GM23338 (cell line): ENCODE measurements around the gene CECR2. TPM values are rescaled to one million over a fixed set of nuclear protein-coding genes. Genes with fewer than 3 reads are reported as not detected.
"Not testable (repeated sequence)": the region's sequence is repeated elsewhere in the genome, so short reads cannot be mapped to it uniquely, and the experiment has no call there.

Experiments
- ATAC-seq: fragments of 200-7000 bp; cut with Tn5 transposase; 3 replicates; pipeline ENCODE4 v1.9.1; 2020
- DNase-seq: peaks from one replicate; pipeline ENCODE4 v3.0.0-alpha.2; 2015; ENCODE audit warnings: low spot score
- H2AFZ ChIP-seq: fragments of 200-600 bp; sonication (generic); 2 replicates; pipeline ENCODE4 v1.8.0; 2016; ENCODE audit warnings: antibody characterized with exemption, mild to moderate bottlenecking, moderate library complexity
- H3F3A ChIP-seq: fragments of 200-600 bp; sonication (generic); replicated peaks from 2 replicates; pipeline ENCODE4 v1.8.0; 2017; ENCODE audit warnings: antibody characterized with exemption, mixed run types, low read depth
- H3K27ac ChIP-seq: fragments of 200-600 bp; sonication (generic); 2 replicates; pipeline ENCODE4 v1.6.1; 2016; ENCODE audit warnings: low read depth
- H3K27me3 ChIP-seq: fragments of 200-600 bp; sonication (generic); 2 replicates; pipeline ENCODE4 v1.8.0; 2016; ENCODE audit warnings: mild to moderate bottlenecking, mixed run types, moderate library complexity; ENCODE audit not compliant: insufficient read depth
- H3K36me3 ChIP-seq: fragments of 200-600 bp; sonication (generic); 2 replicates; pipeline ENCODE4 v1.8.0; 2016; ENCODE audit warnings: mild to moderate bottlenecking; ENCODE audit not compliant: insufficient read depth
- H3K4me1 ChIP-seq: fragments of 200-600 bp; sonication (generic); 2 replicates; pipeline ENCODE4 v1.8.0; 2016; ENCODE audit warnings: mild to moderate bottlenecking, moderate library complexity; ENCODE audit not compliant: insufficient read depth
- H3K4me2 ChIP-seq: fragments of 200-600 bp; sonication (generic); 2 replicates; pipeline ENCODE4 v1.7.1; 2017; ENCODE audit warnings: mixed run types
- H3K4me3 ChIP-seq: fragments of 200-600 bp; sonication (generic); 2 replicates; pipeline ENCODE4 v1.6.1; 2016; ENCODE audit warnings: mixed run types
- H3K79me2 ChIP-seq: fragments of 200-600 bp; sonication (generic); replicated peaks from 2 replicates; pipeline ENCODE4 v1.8.0; 2017; ENCODE audit warnings: mild to moderate bottlenecking; ENCODE audit not compliant: insufficient read depth
- H3K9me2 ChIP-seq: fragments of 200-600 bp; sonication (generic); 2 replicates; pipeline ENCODE4 v1.8.0; 2017; ENCODE audit not compliant: insufficient read depth
- H4K20me1 ChIP-seq: fragments of 200-600 bp; sonication (generic); replicated peaks from 2 replicates; pipeline ENCODE4 v1.8.0; 2017; ENCODE audit warnings: mild to moderate bottlenecking; ENCODE audit not compliant: insufficient read depth
- H3K27ac Mint-ChIP-seq: 2 replicates; pipeline ENCODE4 v1.8.0; 2020; ENCODE audit warnings: inconsistent platforms, mild to moderate bottlenecking, moderate library complexity, mixed read lengths
- H3K27me3 Mint-ChIP-seq: 3 replicates; pipeline ENCODE4 v1.8.0; 2022; ENCODE audit warnings: low read depth, mild to moderate bottlenecking, moderate library complexity, mixed read lengths, inconsistent platforms; ENCODE audit not compliant: insufficient read depth, poor library complexity
- H3K36me3 Mint-ChIP-seq: 3 replicates; pipeline ENCODE4 v1.8.0; 2021; ENCODE audit warnings: low read depth, mild to moderate bottlenecking, inconsistent platforms, moderate library complexity, mixed read lengths
- H3K4me1 Mint-ChIP-seq: 3 replicates; pipeline ENCODE4 v1.8.0; 2020; ENCODE audit warnings: mild to moderate bottlenecking, inconsistent platforms, mixed read lengths
- H3K4me3 Mint-ChIP-seq: 3 replicates; pipeline ENCODE4 v1.8.0; 2021; ENCODE audit warnings: moderate library complexity, mild to moderate bottlenecking, inconsistent platforms, mixed read lengths
- H3K9me3 Mint-ChIP-seq: 3 replicates; pipeline ENCODE4 v1.8.0; 2020; ENCODE audit warnings: moderate library complexity, mild to moderate bottlenecking, inconsistent platforms, mixed read lengths
- CREB1 ChIP-seq: fragments of 250-450 bp; sonication (Bioruptor Pico); IDR thresholded peaks from 2 replicates; pipeline ENCODE4 v1.5.0; 2020; ENCODE audit warnings: low read depth, mild to moderate bottlenecking, moderate library complexity
- CTCF ChIP-seq, 2 experiments: fragments of 200-600 bp in 1 of 2; sonication (generic) in 1 of 2; conservative IDR thresholded peaks; 2 replicates each; pipeline versions ENCODE4 v1.5.1 to v1.6.1; 2016 to 2017; ENCODE audit warnings: antibody characterized with exemption in 2 of 2, low read depth in 2 of 2, mild to moderate bottlenecking in 2 of 2, moderate library complexity in 1 of 2
- EZH2 ChIP-seq: fragments of 200-600 bp; sonication (generic); IDR thresholded peaks from one replicate; pipeline ENCODE4 v1.8.0; 2017; ENCODE audit warnings: antibody characterized with exemption, mild to moderate bottlenecking, low read depth; ENCODE audit not compliant: unreplicated experiment
- JUNB ChIP-seq: IDR thresholded peaks from one replicate; pipeline ENCODE4 v1.6.1; 2016; ENCODE audit warnings: antibody characterized with exemption; ENCODE audit not compliant: unreplicated experiment
- NANOG ChIP-seq: IDR thresholded peaks from 2 replicates; pipeline ENCODE4 v1.6.1; 2016; ENCODE audit warnings: antibody characterized with exemption, borderline replicate concordance
- POLR2AphosphoS5 ChIP-seq: IDR thresholded peaks from 2 replicates; pipeline ENCODE4 v1.6.1; 2016; ENCODE audit warnings: antibody characterized with exemption, low read depth
- REST ChIP-seq: IDR thresholded peaks from one replicate; pipeline ENCODE4 v1.6.1; 2018; ENCODE audit warnings: antibody characterized with exemption; ENCODE audit not compliant: unreplicated experiment
- ZNF114 ChIP-seq: fragments of 250-450 bp; sonication (Bioruptor Pico); IDR thresholded peaks from 2 replicates; pipeline ENCODE4 v1.5.0; 2020; ENCODE audit warnings: mild to moderate bottlenecking, moderate library complexity
- ZNF462 ChIP-seq: fragments of 250-450 bp; sonication (Bioruptor Pico); IDR thresholded peaks from 2 replicates; pipeline ENCODE4 v1.5.0; 2020; ENCODE audit warnings: mild to moderate bottlenecking, moderate library complexity
- polyA plus RNA-seq: library from polyadenylated mRNA; unstranded; fragments of >200 nt; fragmentation: Nextera tagmentation; extraction: Ambion mirVana; gene quantifications from 2 replicates; pipeline ENCODE4 v1.2.1, GENCODE V29; 2016
- total RNA-seq: library from RNA; depleted of rRNA; stranded (reverse); fragments of >200 nt; shearing (Covaris generic); gene quantifications from 2 replicates; pipeline ENCODE4 v1.2.3, GENCODE V29; 2014

CECR2 gene
- total and polyA plus RNA-seq, 2 experiments from 2014 or later, result 18.4 to 110 TPM

GRCh38 chr22:17423616-17424015 is 54.4 kb downstream of the CECR2 start (continued):
- no peak for TF ChIP-seq CTCF (conservative IDR thresholded peaks at IDR 0.05; ENCODE audit: low read depth in 2 of 2)
- no peak for TF ChIP-seq ZNF114 (CRISPR knock-in tag)

- not testable (repeated sequence) for H2AFZ ChIP-seq, H3K36me3 Mint-ChIP-seq, H3K27ac Mint-ChIP-seq, H3K9me3 Mint-ChIP-seq, H3K27me3 ChIP-seq, H3K4me2 ChIP-seq, H3K36me3 ChIP-seq, H3K9me2 ChIP-seq, DNase-seq, H3K4me3 Mint-ChIP-seq, H3K4me3 ChIP-seq, H3F3A ChIP-seq, H3K27ac ChIP-seq, H3K27me3 Mint-ChIP-seq, ATAC-seq
- Histone ChIP-seq H3K4me1 (peaks cover 54% of the 10 kb centered on the region), H3K79me2 (peaks cover 100% of the 10 kb centered on the region), H4K20me1 (peaks cover 83% of the 10 kb centered on the region)
- H3K4me1 Mint-ChIP-seq, result peaks cover 54% of the 10 kb centered on the region
Measured at GRCh38 chr22:17427528-17427927, 58.3 kb downstream of the CECR2 start.

GRCh38 chr22:17429516-17429915 is 60.3 kb downstream of the CECR2 start:
- Histone ChIP-seq H4K20me1 (peaks cover 83% of the 10 kb centered on the region), H2AFZ (no peak overlapping the region), H3F3A (peaks cover 5% of the 10 kb centered on the region), H3K27me3 (no peaks in the 10 kb centered on the region), H3K9me2 (0 out of 2 replicates have a peak, but pooled peaks cover 6% of the 10 kb centered on the region), H3K4me1 (peaks cover 58% of the 10 kb centered on the region), H3K36me3 (no peaks in the 10 kb centered on the region), H3K27ac (no peak overlapping the region), H3K79me2 (peaks cover 100% of the 10 kb centered on the region), H3K4me3 (no peak overlapping the region), H3K4me2 (0 out of 2 replicates have a peak overlapping the region, but pooled peaks have one; percentile 4)
- Mint-ChIP-seq H3K4me3 (peak overlapping the region; percentile 14; the same call in 1 of the 3 replicates), H3K4me1 (peaks cover 56% of the 10 kb centered on the region), H3K9me3 (no peaks in the 10 kb centered on the region), H3K27me3 (peaks cover 1% of the 10 kb centered on the region), H3K36me3 (peaks cover 8% of the 10 kb centered on the region; the same call in 2 of the 3 replicates), H3K27ac (peak overlapping the region; percentile 0; the same call in 1 of the 2 replicates)
- ATAC-seq (no peak), DNase-seq (no peak)
- TF ChIP-seq ZNF462 (CRISPR knock-in tag) (no peak), ZNF114 (CRISPR knock-in tag) (no peak), POLR2AphosphoS5 (no peak), REST (no peak), JUNB (no peak), EZH2 (no peak), CREB1 (CRISPR knock-in tag) (no peak), NANOG (no peak)
